Loucy (cell line): ENCODE results near the gene NRSN1.

ENCODE experiments used
- H2AFZ ChIP-seq: fragments of 200-600 bp; sonication (generic); 2 replicates; pipeline ENCODE4 v1.6.0; 2016; ENCODE audit warnings: antibody characterized with exemption, mild to moderate bottlenecking, low read length, moderate library complexity
- H3F3A ChIP-seq: fragments of 200-600 bp; 2 replicates; pipeline ENCODE4 v1.6.0; 2016; ENCODE audit warnings: antibody characterized with exemption, low read depth, mild to moderate bottlenecking
- H3K27me3 ChIP-seq: fragments of 200-600 bp; sonication (generic); 2 replicates; pipeline ENCODE4 v1.6.1; 2014; ENCODE audit warnings: low read length, mild to moderate bottlenecking; ENCODE audit not compliant: insufficient read depth, poor library complexity, severe bottlenecking
- H3K36me3 ChIP-seq: fragments of 200-600 bp; sonication (generic); 2 replicates; pipeline ENCODE4 v1.6.1; 2016; ENCODE audit warnings: low read length; ENCODE audit not compliant: insufficient read depth
- H3K4me1 ChIP-seq: fragments of 200-600 bp; sonication (generic); 2 replicates; pipeline ENCODE4 v1.5.1; 2014; ENCODE audit warnings: low read length, mild to moderate bottlenecking; ENCODE audit not compliant: insufficient read depth, poor library complexity, severe bottlenecking
- H3K4me2 ChIP-seq: fragments of 200-600 bp; sonication (generic); 2 replicates; pipeline ENCODE4 v1.6.0; 2014; ENCODE audit warnings: antibody characterized with exemption, low read length, low read depth, mild to moderate bottlenecking; ENCODE audit not compliant: poor library complexity, severe bottlenecking
- H3K4me3 ChIP-seq: fragments of 200-600 bp; sonication (generic); 2 replicates; pipeline ENCODE4 v1.5.1; 2014; ENCODE audit warnings: low read length, mild to moderate bottlenecking, mixed read lengths; ENCODE audit not compliant: poor library complexity, severe bottlenecking
- H3K79me2 ChIP-seq: fragments of 200-600 bp; sonication (generic); 2 replicates; pipeline ENCODE4 v1.6.1; 2014; ENCODE audit warnings: low read length; ENCODE audit not compliant: insufficient read depth
- H3K9ac ChIP-seq: fragments of 200-600 bp; sonication (generic); 2 replicates; pipeline ENCODE4 v1.6.0; 2014; ENCODE audit warnings: mild to moderate bottlenecking, low read depth, low read length, moderate library complexity; ENCODE audit not compliant: poor library complexity, severe bottlenecking
- H3K9me2 ChIP-seq: fragments of 200-600 bp; sonication (generic); replicated peaks from 2 replicates; pipeline ENCODE4 v1.6.1; 2016; ENCODE audit warnings: low read depth, low read length, mixed read lengths
- H3K9me3 ChIP-seq: fragments of 200-600 bp; sonication (generic); 2 replicates; pipeline ENCODE4 v1.6.1; 2014; ENCODE audit warnings: mild to moderate bottlenecking, antibody characterized with exemption, low read length, low read depth; ENCODE audit not compliant: insufficient read depth
- H4K20me1 ChIP-seq: fragments of 200-600 bp; sonication (generic); 2 replicates; pipeline ENCODE4 v1.6.0; 2014; ENCODE audit warnings: antibody characterized with exemption, low read length, mild to moderate bottlenecking; ENCODE audit not compliant: insufficient read depth, poor library complexity, severe bottlenecking
- CTCF ChIP-seq: fragments of 200-600 bp; sonication (generic); conservative IDR thresholded peaks from 2 replicates; pipeline ENCODE4 v1.5.1; 2014; ENCODE audit warnings: mild to moderate bottlenecking, antibody characterized with exemption, low read length
- EZH2phosphoT487 ChIP-seq: fragments of 200-600 bp; IDR thresholded peaks from 2 replicates; pipeline ENCODE4 v1.6.1; 2018; ENCODE audit warnings: antibody characterized with exemption, mild to moderate bottlenecking, moderate library complexity, borderline replicate concordance

Gene NRSN1

GRCh38 chr6:24157886-24158285 is 31.9 kb downstream of the NRSN1 start:
- H3K9ac ChIP-seq, result no peak overlapping the region
- TF ChIP-seq EZH2phosphoT487 (no peak), CTCF (no peak)
- H2AFZ ChIP-seq, result no peak overlapping the region
- no peaks in the 10 kb centered on the region for H3K9me3 ChIP-seq
- H3K4me1 ChIP-seq, result no peaks in the 10 kb centered on the region
- H3F3A ChIP-seq, result no peaks in the 10 kb centered on the region
- H3K4me3 ChIP-seq, result no peak overlapping the region
- no peaks in the 10 kb centered on the region for H3K79me2 ChIP-seq
- no peaks in the 10 kb centered on the region for H3K9me2 ChIP-seq
- H3K27me3 ChIP-seq, result no peaks in the 10 kb centered on the region
- H3K4me2 ChIP-seq, result no peak overlapping the region
- no peaks in the 10 kb centered on the region for H4K20me1 ChIP-seq
- no peaks in the 10 kb centered on the region for H3K36me3 ChIP-seq

- TF ChIP-seq EZH2phosphoT487, result no peak
- no peak for TF ChIP-seq CTCF
- H3K4me2 ChIP-seq, result no peak overlapping the region
- H2AFZ ChIP-seq, result no peak overlapping the region
- no peaks in the 10 kb centered on the region for H4K20me1 ChIP-seq
- no peak overlapping the region for H3K4me3 ChIP-seq
- no peaks in the 10 kb centered on the region for H3K36me3 ChIP-seq
- H3K9me2 ChIP-seq, result no peaks in the 10 kb centered on the region
- H3K4me1 ChIP-seq, result no peaks in the 10 kb centered on the region
- no peak overlapping the region for H3K9ac ChIP-seq
- H3K27me3 ChIP-seq, result no peaks in the 10 kb centered on the region
- H3K79me2 ChIP-seq, result no peaks in the 10 kb centered on the region
- no peaks in the 10 kb centered on the region for H3F3A ChIP-seq
- no peaks in the 10 kb centered on the region for H3K9me3 ChIP-seq
Observed at GRCh38 chr6:24183584-24183983, 57.6 kb downstream of the NRSN1 start.

GRCh38 chr6:24186349-24186748 is 60.3 kb downstream of the NRSN1 start:
- no peak overlapping the region for H2AFZ ChIP-seq
- no peaks in the 10 kb centered on the region for H3K9me3 ChIP-seq
- TF ChIP-seq EZH2phosphoT487 (no peak), CTCF (no peak)
- H3K9me2 ChIP-seq, result no peaks in the 10 kb centered on the region
- H3K36me3 ChIP-seq, result no peaks in the 10 kb centered on the region
- no peaks in the 10 kb centered on the region for H3K79me2 ChIP-seq
- no peaks in the 10 kb centered on the region for H3F3A ChIP-seq
- H3K4me1 ChIP-seq, result no peaks in the 10 kb centered on the region
- H3K4me3 ChIP-seq, result no peak overlapping the region
- no peaks in the 10 kb centered on the region for H4K20me1 ChIP-seq
- no peaks in the 10 kb centered on the region for H3K27me3 ChIP-seq
- H3K9ac ChIP-seq, result no peak overlapping the region
- H3K4me2 ChIP-seq, result no peak overlapping the region
